Subcutaneous adipose tissue (tissue), 4 donors: Measurements from ENCODE around the gene PCSK6. TPM values are rescaled to one million over a fixed set of nuclear protein-coding genes. Genes with fewer than 3 reads are reported as not detected.

Experiments used
- total RNA-seq, 4 donors: library from RNA; depleted of rRNA; stranded (reverse); fragments of >200 nt; gene quantifications; one replicate each; pipeline ENCODE4 v1.1.0, GENCODE V29; 2016
- TF ChIP-seq, protein P1 (sequence below): fragments of 450-650 bp; IDR thresholded peaks from one replicate; pipeline ENCODE4 v1.5.1; 2016; ENCODE audit warnings: low read depth, mild to moderate bottlenecking, control low read depth, antibody characterized with exemption, moderate library complexity

PCSK6 gene
- total RNA-seq, 4 donors from 2014 or later, result 4.4 to 8.7 (median 5.9) TPM

GRCh38 chr15:101535170-101535902 is 45.8 kb upstream of the PCSK6 start:
- TF ChIP-seq, protein P1, sequence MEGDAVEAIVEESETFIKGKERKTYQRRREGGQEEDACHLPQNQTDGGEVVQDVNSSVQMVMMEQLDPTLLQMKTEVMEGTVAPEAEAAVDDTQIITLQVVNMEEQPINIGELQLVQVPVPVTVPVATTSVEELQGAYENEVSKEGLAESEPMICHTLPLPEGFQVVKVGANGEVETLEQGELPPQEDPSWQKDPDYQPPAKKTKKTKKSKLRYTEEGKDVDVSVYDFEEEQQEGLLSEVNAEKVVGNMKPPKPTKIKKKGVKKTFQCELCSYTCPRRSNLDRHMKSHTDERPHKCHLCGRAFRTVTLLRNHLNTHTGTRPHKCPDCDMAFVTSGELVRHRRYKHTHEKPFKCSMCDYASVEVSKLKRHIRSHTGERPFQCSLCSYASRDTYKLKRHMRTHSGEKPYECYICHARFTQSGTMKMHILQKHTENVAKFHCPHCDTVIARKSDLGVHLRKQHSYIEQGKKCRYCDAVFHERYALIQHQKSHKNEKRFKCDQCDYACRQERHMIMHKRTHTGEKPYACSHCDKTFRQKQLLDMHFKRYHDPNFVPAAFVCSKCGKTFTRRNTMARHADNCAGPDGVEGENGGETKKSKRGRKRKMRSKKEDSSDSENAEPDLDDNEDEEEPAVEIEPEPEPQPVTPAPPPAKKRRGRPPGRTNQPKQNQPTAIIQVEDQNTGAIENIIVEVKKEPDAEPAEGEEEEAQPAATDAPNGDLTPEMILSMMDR, result no peak

GRCh38 chr15:101534376-101534970 is 45.0 kb upstream of the PCSK6 start:
- TF ChIP-seq, protein P1, result no peak

- TF ChIP-seq, protein P1, result no peak
Observed at GRCh38 chr15:101533371-101534140, 44.0 kb upstream of the PCSK6 start.

DNA sequence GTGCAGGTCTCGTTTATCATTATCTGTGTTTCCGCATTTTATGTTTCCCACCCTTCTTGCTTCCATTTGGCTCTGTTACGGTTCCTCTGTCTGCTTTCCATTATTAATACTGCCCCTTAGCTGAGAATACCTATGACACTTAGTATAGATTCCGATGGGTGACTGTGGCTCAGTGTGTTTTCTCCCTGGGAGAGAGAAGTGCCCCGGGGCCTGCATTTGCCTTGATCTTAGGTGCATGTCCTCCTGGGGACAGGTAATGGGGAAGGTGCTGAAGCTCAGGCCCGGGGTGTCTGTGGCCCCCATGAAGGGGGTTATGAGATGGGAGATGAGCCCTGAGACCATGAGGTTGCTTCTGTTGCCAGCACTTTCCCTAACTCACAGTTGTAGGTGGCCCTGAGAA is 43.4 kb upstream of the PCSK6 start:
- TF ChIP-seq, protein P1, result no peak

- TF ChIP-seq, protein P1, result no peak
Observed at GRCh38 chr15:101531170-101531569, 41.7 kb upstream of the PCSK6 start.

DNA sequence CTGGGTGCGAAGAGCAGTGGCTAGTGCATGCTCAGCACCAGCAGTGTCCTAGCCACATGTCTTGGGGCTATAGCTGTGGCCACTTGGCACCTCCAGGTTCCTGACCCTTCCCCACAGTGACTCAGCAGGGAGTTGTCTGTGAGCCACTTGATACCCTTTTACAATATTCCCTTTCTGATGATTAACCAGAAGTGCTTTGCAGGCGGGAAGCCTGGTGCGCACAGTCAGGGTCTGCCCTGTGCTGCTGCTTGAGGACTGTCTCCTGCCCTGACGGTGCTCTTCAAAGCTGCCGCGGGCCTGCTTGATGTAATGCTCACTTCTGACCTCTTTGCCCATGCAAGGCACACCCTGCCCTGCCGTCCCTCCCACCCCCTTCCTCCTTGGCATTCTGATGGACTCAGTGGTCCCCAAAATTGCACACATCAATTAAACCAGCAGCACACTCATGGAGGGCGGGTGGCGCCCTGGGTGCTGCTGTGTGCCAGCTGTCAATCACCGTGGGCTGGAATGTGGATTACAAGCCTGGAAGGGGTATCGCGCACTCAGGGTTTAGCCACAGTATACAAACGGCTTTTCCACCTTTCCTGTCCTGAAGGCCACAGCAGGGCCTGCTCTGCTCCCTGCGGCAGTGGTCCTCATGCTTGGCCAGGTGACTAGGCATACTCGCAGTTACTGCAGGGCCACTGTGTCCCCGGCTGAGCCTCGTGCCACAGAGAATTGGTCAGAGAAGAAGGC is 40.9 kb upstream of the PCSK6 start:
- TF ChIP-seq, protein P1, result no peak

DNA sequence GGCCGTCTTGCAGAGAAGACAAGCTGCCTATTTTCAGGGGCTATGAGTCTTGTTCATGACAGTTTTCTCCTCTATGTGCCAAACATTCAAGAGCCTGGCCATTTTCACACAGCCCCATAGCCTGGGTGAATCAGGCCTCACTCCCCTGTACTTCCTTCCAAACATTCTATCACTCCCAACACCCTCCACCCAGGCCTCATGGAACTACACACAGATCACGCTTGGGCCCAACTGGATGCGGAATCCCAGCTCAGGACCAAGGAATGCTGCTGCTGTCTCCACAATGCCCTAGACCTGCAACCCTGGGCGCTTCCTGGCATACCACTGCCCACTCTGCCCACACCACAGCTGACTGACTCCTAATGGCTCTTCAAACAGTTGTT is 39.4 kb upstream of the PCSK6 start:
- TF ChIP-seq, protein P1, result no peak
